MCF 10A (cell line): ENCODE measurements around the gene CDKN1A. TPM values are rescaled to one million over a fixed set of nuclear protein-coding genes. Genes with fewer than 3 reads are reported as not detected.
"Not testable (repeated sequence)": the region's sequence is repeated elsewhere in the genome, so short reads cannot be mapped to it uniquely, and the experiment has no call there.

Experiments
- BruUV-seq: library from RNA; stranded (reverse); fragments of 400-500 nt; replicated peaks from 2 replicates; lab custom pipeline; 2021; lab: Mats Ljungman, UMichigan
- CTCF ChIA-PET: fragments of 300-600 bp; sonication (Branson Sonifier 250); formaldehyde crosslinking; extraction: SDS; loops from one replicate; lab custom pipeline; 2021; ENCODE audit warnings: antibody characterized with exemption, inconsistent platforms; lab: Yijun Ruan, JAX
- POLR2A ChIA-PET: fragments of 300-600, 350-650 bp; sonication (Branson Sonifier 250); formaldehyde crosslinking; extraction: SDS; loops from one replicate; lab custom pipeline; 2020; ENCODE audit warnings: antibody characterized with exemption, inconsistent platforms; lab: Yijun Ruan, JAX
- DNase-seq: peaks from one replicate; pipeline ENCODE4 v3.0.0-alpha.2; 2018; ENCODE audit not compliant: unreplicated experiment
- H3K27ac Mint-ChIP-seq: one replicate; pipeline ENCODE4 v1.8.0; 2022; ENCODE audit warnings: mild to moderate bottlenecking, low read depth, mixed read lengths; ENCODE audit not compliant: unreplicated experiment
- H3K27me3 Mint-ChIP-seq: one replicate; pipeline ENCODE4 v1.8.0; 2022; ENCODE audit warnings: mixed read lengths; ENCODE audit not compliant: insufficient read depth, unreplicated experiment
- H3K36me3 Mint-ChIP-seq: one replicate; pipeline ENCODE4 v1.8.0; 2022; ENCODE audit warnings: mild to moderate bottlenecking, moderate library complexity, mixed read lengths; ENCODE audit not compliant: insufficient read depth, unreplicated experiment
- H3K4me1 Mint-ChIP-seq: one replicate; pipeline ENCODE4 v1.8.0; 2022; ENCODE audit warnings: mixed read lengths; ENCODE audit not compliant: insufficient read depth, unreplicated experiment
- H3K4me3 Mint-ChIP-seq: one replicate; pipeline ENCODE4 v1.8.0; 2022; ENCODE audit warnings: mild to moderate bottlenecking, moderate library complexity, mixed read lengths; ENCODE audit not compliant: unreplicated experiment
- H3K9me3 Mint-ChIP-seq: one replicate; pipeline ENCODE4 v1.8.0; 2022; ENCODE audit warnings: mixed read lengths; ENCODE audit not compliant: unreplicated experiment
- CTCF ChIP-seq: fragments of 200-600 bp; IDR thresholded peaks from one replicate; pipeline ENCODE4 v1.8.0; 2022; ENCODE audit warnings: antibody characterized with exemption, mild to moderate bottlenecking; ENCODE audit not compliant: unreplicated experiment
- intact Hi-C: fragments of 100-400 bp; cut with micrococcal nuclease; formaldehyde crosslinking; loops from 2 replicates; pipeline ENCODE4 v1.14.1; 2022
- total RNA-seq: library from RNA; stranded (reverse); gene quantifications from 2 replicates; pipeline ENCODE4 v1.2.3, GENCODE V29; 2022

The CDKN1A gene
- total RNA-seq, 1 experiment from 2014 or later, result 407 TPM

- POLR2A ChIA-PET, result interaction anchor here (0.6 to 1.8 kb wide), 4 partner anchors 43 to 337 kb away, joined by 3 to 4 read pairs (median 3); no protein-coding TSS in a partner anchor
- no peaks in the 10 kb centered on the region for H3K36me3 Mint-ChIP-seq
- no TSS peak for BruUV-seq
- no peaks in the 10 kb centered on the region for H3K27me3 Mint-ChIP-seq
- peaks cover 10% of the 10 kb centered on the region for H3K4me1 Mint-ChIP-seq
- no peak overlapping the region for H3K4me3 Mint-ChIP-seq
- DNase-seq, result no peak
- TF ChIP-seq CTCF, result no peak
- CTCF ChIA-PET, result interaction anchor here (0.6 to 4.6 kb wide), 12 partner anchors 10 to 426 kb away, joined by 3 to 25 read pairs (median 3); partner anchors contain the start of gene RAB44
- no peak overlapping the region for H3K27ac Mint-ChIP-seq
- H3K9me3 Mint-ChIP-seq, result no peaks in the 10 kb centered on the region
- intact Hi-C loops, result no loop called here
Measured at GRCh38 chr6:36722879-36723278, 44.4 kb downstream of the CDKN1A start.

- BruUV-seq, result not testable (repeated sequence)
Measured at GRCh38 chr6:36723992-36724391, 45.5 kb downstream of the CDKN1A start.

GRCh38 chr6:36724514-36725390 is 46.2 kb downstream of the CDKN1A start:
- POLR2A ChIA-PET, result interaction anchor here (1.0 kb wide), 1 partner anchor 110 kb away, joined by 5 read pairs; no protein-coding TSS in a partner anchor
- CTCF ChIA-PET, result interaction anchor here (0.5 to 4.6 kb wide), 29 partner anchors 14 to 226 kb away, joined by 3 to 25 read pairs (median 4); no protein-coding TSS in a partner anchor
- intact Hi-C loops, result loop anchor here (1.0 to 2.0 kb wide), 5 partner anchors 34 to 301 kb away; no protein-coding TSS in a partner anchor
- peak; percentile 82 for DNase-seq
- no peak overlapping the region for H3K27ac Mint-ChIP-seq
- H3K9me3 Mint-ChIP-seq, result no peaks in the 10 kb centered on the region
- no peaks in the 10 kb centered on the region for H3K27me3 Mint-ChIP-seq
- TF ChIP-seq CTCF, result peak; percentile 71
- peaks cover 18% of the 10 kb centered on the region for H3K4me1 Mint-ChIP-seq
- no peak overlapping the region for H3K4me3 Mint-ChIP-seq
- H3K36me3 Mint-ChIP-seq, result no peaks in the 10 kb centered on the region
- BruUV-seq, result no TSS peak

More at GRCh38 chr6:36723992-36724391, 45.5 kb downstream of the CDKN1A start:
- H3K9me3 Mint-ChIP-seq, H3K27me3 Mint-ChIP-seq, DNase-seq, H3K27ac Mint-ChIP-seq, H3K4me3 Mint-ChIP-seq, H3K36me3 Mint-ChIP-seq: not testable (repeated sequence)
- POLR2A ChIA-PET, result interaction anchor here (1.0 to 1.8 kb wide), 2 partner anchors 80 to 109 kb away, joined by 4 to 5 read pairs; no protein-coding TSS in a partner anchor
- intact Hi-C loops, result loop anchor here (1.0 to 2.0 kb wide), 5 partner anchors 35 to 301 kb away; no protein-coding TSS in a partner anchor
- peaks cover 13% of the 10 kb centered on the region for H3K4me1 Mint-ChIP-seq
- CTCF ChIA-PET, result interaction anchor here (0.5 to 4.6 kb wide), 27 partner anchors 15 to 226 kb away, joined by 3 to 25 read pairs (median 4); no protein-coding TSS in a partner anchor

- POLR2A ChIA-PET, result no interaction called here
Measured at GRCh38 chr6:36725581-36725980, 47.1 kb downstream of the CDKN1A start.

More at GRCh38 chr6:36725581-36725980, 47.1 kb downstream of the CDKN1A start:
- H3K9me3 Mint-ChIP-seq, result no peaks in the 10 kb centered on the region
- H3K36me3 Mint-ChIP-seq, result no peaks in the 10 kb centered on the region
- H3K4me1 Mint-ChIP-seq, result peaks cover 18% of the 10 kb centered on the region
- H3K27me3 Mint-ChIP-seq, result no peaks in the 10 kb centered on the region
- DNase-seq, result no peak
- intact Hi-C loops, result loop anchor here (2.0 kb wide), 2 partner anchors 33 to 37 kb away; no protein-coding TSS in a partner anchor
- H3K4me3 Mint-ChIP-seq, result no peak overlapping the region
- no TSS peak for BruUV-seq
- H3K27ac Mint-ChIP-seq, result no peak overlapping the region
- CTCF ChIA-PET, result interaction anchor here (0.7 to 4.6 kb wide), 4 partner anchors 44 to 110 kb away, joined by 3 to 25 read pairs (median 13); no protein-coding TSS in a partner anchor
- TF ChIP-seq CTCF, result no peak
